Sigmoid colon (tissue), 7 donors: ENCODE measurements around the gene NRXN3. TPM values are rescaled to one million over a fixed set of nuclear protein-coding genes. Genes with fewer than 3 reads are reported as not detected.

Experiments
- DNase-seq: peaks from one replicate; pipeline ENCODE4 v3.0.0-alpha.2; 2019
- H3K27ac ChIP-seq, 4 donors: fragments of 200-600 bp; sonication (generic); one replicate each; pipeline ENCODE4 v1.5.1; 2016 to 2019; ENCODE audit warnings: mild to moderate bottlenecking in 1 of 4
- H3K27me3 ChIP-seq, 3 donors: fragments of 200-600 bp; sonication (generic); one replicate each; pipeline ENCODE4 v1.5.1; 2019; ENCODE audit warnings: mild to moderate bottlenecking in 1 of 3
- H3K36me3 ChIP-seq, 4 donors: fragments of 200-600 bp; sonication (generic); one replicate each; pipeline ENCODE4 v1.5.1; 2016 to 2019
- H3K4me1 ChIP-seq, 4 donors: fragments of 200-600 bp; sonication (generic); one replicate each; pipeline ENCODE4 v1.5.1; 2017 to 2019
- H3K4me3 ChIP-seq, 4 donors: fragments of 200-600 bp; sonication (generic); one replicate each; pipeline ENCODE4 v1.5.1; 2017 to 2019; ENCODE audit warnings: mild to moderate bottlenecking in 2 of 4, moderate library complexity in 1 of 4
- H3K9me3 ChIP-seq, 4 donors: fragments of 200-600 bp in 3 of 4; sonication (generic) in 3 of 4; one replicate each; pipeline versions ENCODE4 v1.5.1 to v1.6.1; 2013 to 2019
- EP300 ChIP-seq, 4 donors: sonication (generic); formaldehyde crosslinking; IDR thresholded peaks; one replicate each; pipeline ENCODE4 v1.6.1; 2017; ENCODE audit warnings: antibody characterized with exemption in 4 of 4
- POLR2A ChIP-seq, 2 donors: fragments of 450-650 bp; IDR thresholded peaks; one replicate each; pipeline ENCODE4 v1.6.1; 2016; ENCODE audit warnings: antibody characterized with exemption in 2 of 2, mild to moderate bottlenecking in 2 of 2, moderate library complexity in 2 of 2
- POLR2AphosphoS5 ChIP-seq, 4 donors: sonication (generic); formaldehyde crosslinking; IDR thresholded peaks; one replicate each; pipeline ENCODE4 v1.6.1; 2017; ENCODE audit warnings: antibody characterized with exemption in 4 of 4
- WGBS, 2 donors: extraction: QIAGEN DNeasy Blood & Tissue Kit; methylation state at CpG; one replicate each; pipeline ENCODE4 v1.1.7; 2013; 5-methylcytosine and 5-hydroxymethylcytosine counted together
- intact Hi-C: fragments of 100-400 bp; cut with DNase I; formaldehyde crosslinking; loops from one replicate; pipeline ENCODE4 v1.15.1; 2023
- polyA plus RNA-seq, 3 donors: library from polyadenylated mRNA; stranded (reverse); fragments of 200-250 nt; gene quantifications; one replicate each; pipeline ENCODE4 v1.2.3, GENCODE V29; 2013
- total RNA-seq, 4 donors: library from RNA; depleted of rRNA; stranded (reverse); fragments of >200 nt; gene quantifications; one replicate each; pipeline ENCODE4 v1.1.0, GENCODE V29; 2016
- TF ChIP-seq, protein P1 (sequence below), 4 experiments: fragments of 450-650 bp in 3 of 4; fragments of 200-600 bp in 1 of 4; IDR thresholded peaks; one replicate each; pipeline ENCODE4 v1.5.1; 2016 to 2019; ENCODE audit warnings: antibody characterized with exemption in 4 of 4, mild to moderate bottlenecking in 3 of 4, moderate library complexity in 2 of 4
- donor health status: healthy with polysubstance abuse.
- donor health status: Bipolar disorder and iron deficiency.
- donor health status: healthy.

The NRXN3 gene
- total and polyA plus RNA-seq, 7 donors = 0.23 to 46.3 (median 23.2) TPM

- no peak for DNase-seq
- Histone ChIP-seq H3K4me1 (peaks cover 0 to 35% (median 11%) of the 10 kb centered on the region in 4 donors), H3K4me3 (no peak overlapping the region), H3K36me3 (no peaks in the 10 kb centered on the region), H3K9me3 (no peaks in the 10 kb centered on the region), H3K27me3 (no peaks in the 10 kb centered on the region), H3K27ac (no peak overlapping the region)
- intact Hi-C loops = no loop called here
- WGBS, 2 donors = 53 to 81% methylated on average over 4 of the region's 4 CpGs
- TF ChIP-seq, protein P1, sequence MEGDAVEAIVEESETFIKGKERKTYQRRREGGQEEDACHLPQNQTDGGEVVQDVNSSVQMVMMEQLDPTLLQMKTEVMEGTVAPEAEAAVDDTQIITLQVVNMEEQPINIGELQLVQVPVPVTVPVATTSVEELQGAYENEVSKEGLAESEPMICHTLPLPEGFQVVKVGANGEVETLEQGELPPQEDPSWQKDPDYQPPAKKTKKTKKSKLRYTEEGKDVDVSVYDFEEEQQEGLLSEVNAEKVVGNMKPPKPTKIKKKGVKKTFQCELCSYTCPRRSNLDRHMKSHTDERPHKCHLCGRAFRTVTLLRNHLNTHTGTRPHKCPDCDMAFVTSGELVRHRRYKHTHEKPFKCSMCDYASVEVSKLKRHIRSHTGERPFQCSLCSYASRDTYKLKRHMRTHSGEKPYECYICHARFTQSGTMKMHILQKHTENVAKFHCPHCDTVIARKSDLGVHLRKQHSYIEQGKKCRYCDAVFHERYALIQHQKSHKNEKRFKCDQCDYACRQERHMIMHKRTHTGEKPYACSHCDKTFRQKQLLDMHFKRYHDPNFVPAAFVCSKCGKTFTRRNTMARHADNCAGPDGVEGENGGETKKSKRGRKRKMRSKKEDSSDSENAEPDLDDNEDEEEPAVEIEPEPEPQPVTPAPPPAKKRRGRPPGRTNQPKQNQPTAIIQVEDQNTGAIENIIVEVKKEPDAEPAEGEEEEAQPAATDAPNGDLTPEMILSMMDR (IDR thresholded peaks at IDR 0.05) = no peak
- TF ChIP-seq POLR2A (IDR thresholded peaks at IDR 0.05) = no peak
- TF ChIP-seq EP300 (IDR thresholded peaks at IDR 0.05) = no peak
- no peak for TF ChIP-seq POLR2AphosphoS5 (IDR thresholded peaks at IDR 0.05)
These were observed 1404.9 kb downstream of the NRXN3 start for GRCh38 chr14:79575032-79575431.

DNA sequence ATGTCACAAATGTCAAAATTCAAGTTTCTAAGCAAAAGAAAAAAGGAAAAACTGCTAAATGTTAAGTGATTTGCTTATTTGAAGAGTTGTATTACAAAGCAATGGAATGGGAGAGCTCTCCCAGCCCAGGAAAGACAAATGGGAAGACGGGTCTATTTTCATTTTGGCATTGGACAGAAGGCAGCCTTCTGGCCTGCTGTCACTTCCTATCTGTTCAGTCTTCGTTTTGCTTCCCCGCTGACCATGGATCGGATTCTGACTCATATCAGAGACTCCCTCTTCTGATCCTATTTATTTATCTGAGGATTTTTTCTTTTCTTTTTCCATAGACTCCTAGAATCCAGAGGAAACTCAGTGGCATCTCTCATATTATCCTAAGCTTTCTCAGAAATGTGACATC is 1406.3 kb downstream of the NRXN3 start:
- Histone ChIP-seq H3K9me3 (no peaks in the 10 kb centered on the region), H3K27ac (no peak overlapping the region), H3K4me3 (no peak overlapping the region), H3K4me1 (peaks cover 0 to 43% (median 20%) of the 10 kb centered on the region in 4 donors), H3K36me3 (no peaks in the 10 kb centered on the region), H3K27me3 (no peaks in the 10 kb centered on the region)
- DNase-seq = no peak
- TF ChIP-seq, protein P1 (IDR thresholded peaks at IDR 0.05) = no peak
- TF ChIP-seq POLR2AphosphoS5 (IDR thresholded peaks at IDR 0.05) = no peak
- no peak for TF ChIP-seq EP300 (IDR thresholded peaks at IDR 0.05)
- TF ChIP-seq POLR2A (IDR thresholded peaks at IDR 0.05) = no peak
- intact Hi-C loops = no loop called here
- 79 to 84% methylated on average over 4 of the region's 4 CpGs for WGBS, 2 donors

GRCh38 chr14:79578470-79578869 is 1408.3 kb downstream of the NRXN3 start:
- Histone ChIP-seq H3K36me3 (no peaks in the 10 kb centered on the region), H3K4me1 (peaks cover 0 to 25% (median 14%) of the 10 kb centered on the region in 4 donors), H3K4me3 (no peak overlapping the region), H3K27me3 (no peaks in the 10 kb centered on the region), H3K9me3 (no peaks in the 10 kb centered on the region), H3K27ac (no peak overlapping the region)
- DNase-seq = no peak
- 65 to 73% methylated on average over 3 of the region's 3 CpGs for WGBS, 2 donors
- intact Hi-C loops = no loop called here
- no peak for TF ChIP-seq EP300 (IDR thresholded peaks at IDR 0.05)
- no peak for TF ChIP-seq POLR2A (IDR thresholded peaks at IDR 0.05)
- TF ChIP-seq, protein P1 (IDR thresholded peaks at IDR 0.05) = no peak
- TF ChIP-seq POLR2AphosphoS5 (IDR thresholded peaks at IDR 0.05) = no peak

DNA sequence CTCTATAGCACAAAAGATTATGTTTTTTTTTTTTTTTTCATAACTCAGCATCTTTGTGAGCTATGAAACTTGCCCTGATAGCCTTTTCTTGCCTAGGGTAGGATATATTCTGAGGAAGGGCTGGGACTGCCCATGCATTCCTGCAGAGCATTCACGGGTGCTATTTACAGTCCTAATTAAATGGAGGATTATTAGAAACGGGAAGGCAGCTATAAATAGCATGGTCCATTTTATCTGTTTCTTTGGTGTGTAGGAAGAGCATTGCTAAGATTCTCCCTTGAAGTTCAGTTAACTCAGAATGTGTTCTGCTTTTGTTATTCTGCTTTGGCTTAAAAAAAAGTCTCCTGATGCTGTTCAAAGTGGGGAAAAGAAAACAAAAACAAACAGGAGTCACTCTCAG is 1410.2 kb downstream of the NRXN3 start:
- Histone ChIP-seq H3K4me3 (no peak overlapping the region), H3K27me3 (no peaks in the 10 kb centered on the region), H3K36me3 (no peaks in the 10 kb centered on the region), H3K9me3 (no peaks in the 10 kb centered on the region), H3K4me1 (peaks cover 0 to 36% (median 20%) of the 10 kb centered on the region in 4 donors), H3K27ac (no peak overlapping the region)
- DNase-seq = no peak
- intact Hi-C loops = no loop called here
- WGBS, 2 donors = 28 to 30% methylated on average over 2 of the region's 2 CpGs
- TF ChIP-seq POLR2AphosphoS5 (IDR thresholded peaks at IDR 0.05) (no peak), EP300 (IDR thresholded peaks at IDR 0.05) (no peak), POLR2A (IDR thresholded peaks at IDR 0.05) (no peak)
- TF ChIP-seq, protein P1 (IDR thresholded peaks at IDR 0.05) = no peak

GRCh38 chr14:79580906-79581305 is 1410.7 kb downstream of the NRXN3 start:
- TF ChIP-seq, protein P1 (IDR thresholded peaks at IDR 0.05) = no peak
- TF ChIP-seq EP300 (IDR thresholded peaks at IDR 0.05) (no peak), POLR2A (IDR thresholded peaks at IDR 0.05) (no peak), POLR2AphosphoS5 (IDR thresholded peaks at IDR 0.05) (no peak)
- Histone ChIP-seq H3K9me3 (no peaks in the 10 kb centered on the region), H3K4me3 (no peak overlapping the region), H3K27ac (no peak overlapping the region), H3K36me3 (no peaks in the 10 kb centered on the region), H3K4me1 (peaks cover 0 to 37% (median 21%) of the 10 kb centered on the region in 4 donors), H3K27me3 (no peaks in the 10 kb centered on the region)
- DNase-seq = no peak
- WGBS, 2 donors = 78 to 82% methylated on average over 4 of the region's 4 CpGs
- intact Hi-C loops = no loop called here
